Activated naive CD8-positive, alpha-beta T cell treated with anti-CD3 and anti-CD28 coated beads for 36 hours (primary cell): ENCODE data around the gene GPR152. TPM values are rescaled to one million over a fixed set of nuclear protein-coding genes. Genes with fewer than 3 reads are reported as not detected.

ENCODE experiments used
- DNase-seq: peaks from one replicate; pipeline ENCODE4 v3.0.0; 2021
- H3K27ac Mint-ChIP-seq: one replicate; pipeline ENCODE4 v1.8.0; 2022; ENCODE audit warnings: mild to moderate bottlenecking, moderate library complexity, mixed read lengths
- H3K27me3 Mint-ChIP-seq: one replicate; pipeline ENCODE4 v1.8.0; 2022; ENCODE audit warnings: mild to moderate bottlenecking, mixed read lengths
- H3K36me3 Mint-ChIP-seq: one replicate; pipeline ENCODE4 v1.8.0; 2021; ENCODE audit warnings: mild to moderate bottlenecking, mixed read lengths
- H3K4me1 Mint-ChIP-seq: one replicate; pipeline ENCODE4 v1.8.0; 2021; ENCODE audit warnings: mixed read lengths
- H3K4me3 Mint-ChIP-seq: one replicate; pipeline ENCODE4 v1.8.0; 2022; ENCODE audit warnings: mild to moderate bottlenecking, moderate library complexity, mixed read lengths
- H3K9me3 Mint-ChIP-seq: one replicate; pipeline ENCODE4 v1.8.0; 2022; ENCODE audit warnings: mixed read lengths
- total RNA-seq, 2 experiments: library from RNA; stranded (reverse); gene quantifications; one replicate each; pipeline ENCODE4 v1.2.3, GENCODE V29; 2021

Gene GPR152
- total RNA-seq, 2 experiments from 2014 or later: not detected

DNA sequence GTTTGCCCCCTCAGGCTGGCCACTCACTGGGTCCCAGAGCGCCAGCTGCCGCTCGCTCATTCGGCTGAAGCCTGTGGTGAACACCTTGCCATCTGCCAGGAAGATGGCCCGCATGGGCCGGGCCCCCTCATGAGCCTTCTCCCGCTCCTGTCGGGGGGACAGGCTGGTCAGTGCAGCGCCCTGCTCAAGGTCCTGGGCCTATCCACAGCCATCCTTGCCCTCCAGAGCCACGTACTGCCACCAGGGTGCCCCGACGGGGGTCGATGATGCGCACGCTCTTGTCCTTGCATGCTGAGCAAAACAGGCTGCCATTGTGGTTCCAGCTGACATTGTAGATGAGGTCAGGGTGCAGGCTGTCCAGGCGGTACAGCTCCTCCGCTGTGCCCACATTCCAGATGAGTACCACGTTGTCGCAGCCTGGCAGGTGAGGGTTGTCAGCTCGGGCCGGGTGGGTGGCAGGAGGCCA is 11.4 kb downstream of the GPR152 start:
- H3K4me3 Mint-ChIP-seq: peak overlapping the region; percentile 34
- DNase-seq: no peak
- H3K36me3 Mint-ChIP-seq: peaks cover 33% of the 10 kb centered on the region
- H3K4me1 Mint-ChIP-seq: peaks cover 49% of the 10 kb centered on the region
- H3K9me3 Mint-ChIP-seq: no peaks in the 10 kb centered on the region
- no peaks in the 10 kb centered on the region for H3K27me3 Mint-ChIP-seq
- no peak overlapping the region for H3K27ac Mint-ChIP-seq

DNA sequence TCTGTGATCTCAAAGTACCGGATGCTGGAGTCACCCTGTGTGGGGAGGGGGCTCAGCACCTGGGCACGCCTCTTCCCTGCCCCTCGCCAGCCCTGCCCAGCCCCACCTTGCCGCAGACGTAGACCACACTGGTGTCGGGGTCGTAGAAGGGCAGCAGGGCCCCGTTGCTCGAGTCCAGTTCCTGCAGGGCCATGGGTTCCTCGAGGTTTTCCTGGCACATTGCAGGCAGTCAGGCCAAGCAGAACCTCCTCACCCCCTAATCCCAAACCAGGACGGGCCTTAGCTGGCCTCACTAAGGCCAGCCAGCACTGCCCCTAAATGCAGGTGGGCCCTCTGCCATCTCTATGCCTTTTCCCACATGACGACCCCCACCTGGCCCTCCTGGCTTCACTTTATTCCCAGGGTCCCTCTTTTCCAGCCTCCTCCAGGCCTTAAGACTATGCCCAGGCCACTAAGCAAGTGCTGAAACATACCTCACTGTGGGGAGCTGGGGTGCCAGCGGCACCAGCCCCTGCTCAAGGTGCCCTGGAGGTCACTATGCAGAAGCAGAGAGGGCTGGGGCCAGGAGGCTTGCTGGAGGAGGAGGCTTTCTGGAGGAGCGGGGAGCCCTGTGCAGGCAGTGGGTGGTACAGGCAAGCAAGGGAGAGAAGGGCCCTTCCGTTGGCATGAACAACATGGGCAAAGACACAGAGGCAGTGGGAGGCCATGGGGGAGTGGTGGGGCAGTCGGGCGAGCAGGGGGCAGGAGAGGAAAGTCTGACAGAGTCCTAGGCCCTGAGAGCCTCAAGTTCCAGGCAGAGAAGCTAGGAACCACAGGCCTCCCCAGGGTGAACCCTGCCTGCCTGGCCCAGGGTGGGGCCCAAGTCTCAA is 12.1 kb downstream of the GPR152 start:
- Mint-ChIP-seq H3K4me3 (peak overlapping the region; percentile 91), H3K27me3 (no peaks in the 10 kb centered on the region), H3K9me3 (no peaks in the 10 kb centered on the region), H3K4me1 (peaks cover 47% of the 10 kb centered on the region), H3K27ac (peak overlapping the region; percentile 93), H3K36me3 (peaks cover 38% of the 10 kb centered on the region)
- DNase-seq: peak; percentile 18

- Mint-ChIP-seq H3K4me1 (peaks cover 42% of the 10 kb centered on the region), H3K9me3 (no peaks in the 10 kb centered on the region), H3K27me3 (no peaks in the 10 kb centered on the region), H3K36me3 (peaks cover 42% of the 10 kb centered on the region), H3K4me3 (peak overlapping the region; percentile 91), H3K27ac (peak overlapping the region; percentile 93)
- DNase-seq: peak; percentile 55
Observed at GRCh38 chr11:67439321-67440228, 13.0 kb downstream of the GPR152 start.

DNA sequence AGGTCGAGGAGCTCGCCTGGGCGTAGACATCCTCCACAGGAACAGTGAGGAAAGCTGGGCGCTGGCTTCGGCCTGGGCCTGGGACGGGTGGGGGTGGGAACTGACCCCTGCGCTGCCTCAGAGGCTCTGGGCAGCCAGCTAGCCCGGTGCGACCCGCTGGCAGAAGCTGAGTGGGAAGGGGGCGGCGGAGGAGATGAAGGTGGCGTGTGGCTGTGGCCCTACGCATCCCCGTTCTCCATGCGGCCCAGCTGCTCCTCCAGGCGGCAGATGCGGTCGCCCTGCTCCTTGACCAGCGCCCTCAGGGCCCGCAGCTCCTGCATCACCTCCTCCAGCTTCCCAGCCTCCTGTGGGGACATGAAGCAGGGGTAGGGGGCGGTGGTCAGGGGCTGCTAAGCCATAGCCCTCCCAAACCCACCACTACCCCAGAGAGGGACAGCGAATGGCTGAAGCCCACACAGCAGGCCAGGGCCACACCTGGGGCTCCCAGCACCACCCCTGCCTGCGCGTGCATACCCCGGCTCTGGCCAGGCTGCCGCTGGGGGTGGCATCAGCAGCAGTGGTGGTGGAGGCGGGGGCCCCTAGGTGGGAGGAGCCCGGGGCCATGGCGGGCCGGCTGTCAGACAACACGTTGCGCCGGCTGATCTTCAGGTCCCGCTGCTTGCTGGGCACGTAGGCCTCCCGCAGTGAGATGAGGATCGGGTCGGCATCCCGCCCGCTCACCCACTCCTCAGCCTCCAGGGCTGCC is 14.2 kb downstream of the GPR152 start:
- no peaks in the 10 kb centered on the region for H3K27me3 Mint-ChIP-seq
- H3K9me3 Mint-ChIP-seq: no peaks in the 10 kb centered on the region
- H3K27ac Mint-ChIP-seq: peak overlapping the region; percentile 93
- H3K4me3 Mint-ChIP-seq: peak overlapping the region; percentile 91
- peaks cover 39% of the 10 kb centered on the region for H3K4me1 Mint-ChIP-seq
- H3K36me3 Mint-ChIP-seq: peaks cover 45% of the 10 kb centered on the region
- peak; percentile 92 for DNase-seq

GRCh38 chr11:67437809-67438157 is 14.7 kb downstream of the GPR152 start:
- Mint-ChIP-seq H3K4me3 (peak overlapping the region; percentile 91), H3K27me3 (no peaks in the 10 kb centered on the region), H3K27ac (peak overlapping the region; percentile 93), H3K36me3 (peaks cover 45% of the 10 kb centered on the region), H3K9me3 (no peaks in the 10 kb centered on the region), H3K4me1 (peaks cover 41% of the 10 kb centered on the region)
- no peak for DNase-seq

DNA sequence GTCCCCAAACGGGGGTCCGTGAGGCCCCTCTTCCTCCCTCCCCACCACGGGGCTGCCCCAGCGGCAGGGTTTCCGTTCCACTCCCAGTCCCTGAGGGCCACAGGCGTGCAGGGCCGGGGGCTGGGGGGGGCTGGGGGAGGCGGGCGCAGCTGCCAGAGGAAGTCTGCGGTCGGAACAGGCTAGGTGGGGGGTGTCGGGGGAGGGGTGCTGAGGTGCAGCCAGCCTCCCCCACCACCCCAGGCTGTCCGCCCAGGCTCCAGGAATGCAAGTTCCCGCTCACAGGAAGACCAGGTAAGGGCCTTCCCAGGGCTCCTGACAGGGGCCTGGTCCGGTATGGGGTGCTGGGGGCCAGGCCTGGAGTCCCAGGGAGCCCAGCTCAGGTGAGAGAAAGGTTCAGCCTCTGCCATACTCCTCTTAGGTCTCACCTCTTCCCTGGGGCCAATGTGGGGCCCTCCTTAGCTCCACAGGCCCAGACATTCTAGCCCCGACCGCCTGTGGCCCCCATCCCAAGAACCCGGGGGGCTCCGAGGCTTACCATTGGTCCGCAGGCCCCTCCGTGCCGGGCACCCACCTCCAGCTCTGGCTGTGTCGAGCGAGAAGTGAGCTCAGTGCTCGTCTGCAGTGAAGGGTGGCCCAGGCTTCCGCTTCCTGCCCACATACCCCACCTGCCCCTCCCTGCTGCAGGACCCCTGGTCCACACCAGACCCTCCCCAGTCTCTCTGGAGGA is 15.3 kb downstream of the GPR152 start, which contains the start of gene PTPRCAP:
PTPRCAP (minus strand) TSS at position 601 of the 727 bp plus-strand sequence; CDS start at position 538, 63 bp downstream.
- Mint-ChIP-seq H3K9me3 (no peaks in the 10 kb centered on the region), H3K36me3 (peaks cover 45% of the 10 kb centered on the region), H3K27ac (peak within 1 kb of the TSS; percentile 93), H3K4me1 (peaks cover 43% of the 10 kb centered on the region), H3K27me3 (no peaks in the 10 kb centered on the region), H3K4me3 (peak within 1 kb of the TSS; percentile 91)
- peak; percentile 80 for DNase-seq

GRCh38 chr11:67436459-67437081 is 16.0 kb downstream of the GPR152 start:
- DNase-seq: peak; percentile 84
- Mint-ChIP-seq H3K4me1 (peaks cover 50% of the 10 kb centered on the region), H3K9me3 (no peaks in the 10 kb centered on the region), H3K27me3 (no peaks in the 10 kb centered on the region), H3K27ac (peak overlapping the region; percentile 93), H3K36me3 (peaks cover 45% of the 10 kb centered on the region), H3K4me3 (peak overlapping the region; percentile 91)

GRCh38 chr11:67435727-67436458 is 16.6 kb downstream of the GPR152 start:
- no peaks in the 10 kb centered on the region for H3K9me3 Mint-ChIP-seq
- H3K4me3 Mint-ChIP-seq: peak overlapping the region; percentile 91
- H3K36me3 Mint-ChIP-seq: peaks cover 45% of the 10 kb centered on the region
- H3K27me3 Mint-ChIP-seq: no peaks in the 10 kb centered on the region
- H3K27ac Mint-ChIP-seq: peak overlapping the region; percentile 93
- no peak for DNase-seq
- peaks cover 43% of the 10 kb centered on the region for H3K4me1 Mint-ChIP-seq

GRCh38 chr11:67435031-67435726 is 17.4 kb downstream of the GPR152 start:
- Mint-ChIP-seq H3K27ac (peak overlapping the region; percentile 93), H3K4me3 (peak overlapping the region; percentile 91), H3K27me3 (no peaks in the 10 kb centered on the region), H3K36me3 (peaks cover 45% of the 10 kb centered on the region), H3K9me3 (no peaks in the 10 kb centered on the region), H3K4me1 (peaks cover 39% of the 10 kb centered on the region)
- DNase-seq: peak; percentile 56

GRCh38 chr11:67434395-67434881 is 18.1 kb downstream of the GPR152 start:
- Mint-ChIP-seq H3K4me3 (peak overlapping the region; percentile 60), H3K9me3 (no peaks in the 10 kb centered on the region), H3K27ac (peak overlapping the region; percentile 87), H3K36me3 (peaks cover 40% of the 10 kb centered on the region), H3K4me1 (peaks cover 34% of the 10 kb centered on the region), H3K27me3 (no peaks in the 10 kb centered on the region)
- DNase-seq: no peak

DNA sequence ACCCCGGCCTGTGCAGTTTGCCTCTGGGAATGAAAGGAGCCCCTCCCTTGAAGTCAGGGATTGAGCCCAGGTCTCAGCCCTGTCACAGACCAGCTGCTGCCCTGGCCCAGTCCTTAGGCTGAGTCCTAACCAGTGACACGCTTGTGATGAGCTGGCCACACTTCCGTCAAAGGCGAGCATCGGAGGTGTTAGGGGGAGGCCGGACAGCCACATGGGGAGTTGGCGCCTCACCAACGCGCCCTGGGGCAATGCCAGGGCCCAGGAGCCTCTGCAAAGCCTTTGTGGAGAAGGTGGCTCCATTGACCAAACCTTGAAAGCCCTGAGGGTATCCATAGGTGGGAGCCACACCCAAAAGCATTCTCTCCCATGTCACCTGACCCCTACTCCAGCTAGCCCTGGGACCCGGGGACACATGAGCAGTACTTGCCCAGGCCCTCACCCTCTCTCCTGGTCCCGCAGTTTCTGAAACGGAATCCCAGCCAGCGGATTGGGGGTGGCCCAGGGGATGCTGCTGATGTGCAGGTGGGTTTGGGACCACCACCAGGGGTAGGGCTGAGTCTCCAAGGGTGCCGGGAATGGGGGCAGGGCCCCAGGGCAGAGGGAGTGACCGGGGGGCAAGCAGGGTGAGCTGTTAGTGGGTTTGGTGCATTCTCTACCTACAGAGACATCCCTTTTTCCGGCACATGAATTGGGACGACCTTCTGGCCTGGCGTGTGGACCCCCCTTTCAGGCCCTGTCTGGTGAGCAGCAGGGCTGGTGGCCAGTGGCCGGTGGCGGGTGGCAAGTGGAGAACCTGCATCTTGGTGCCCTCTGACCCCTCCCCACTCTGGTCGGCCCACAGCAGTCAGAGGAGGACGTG is 18.8 kb downstream of the GPR152 start:
- H3K4me1 Mint-ChIP-seq: peaks cover 32% of the 10 kb centered on the region
- peak overlapping the region; percentile 87 for H3K27ac Mint-ChIP-seq
- peaks cover 36% of the 10 kb centered on the region for H3K36me3 Mint-ChIP-seq
- peak overlapping the region; percentile 60 for H3K4me3 Mint-ChIP-seq
- peaks cover under 1% of the 10 kb centered on the region for H3K27me3 Mint-ChIP-seq
- no peak for DNase-seq
- no peaks in the 10 kb centered on the region for H3K9me3 Mint-ChIP-seq
